Kidney (tissue), 14 donors: Measurements from ENCODE around the gene NR3C2. TPM values are rescaled to one million over a fixed set of nuclear protein-coding genes. Genes with fewer than 3 reads are reported as not detected.

Experiments
- DNase-seq, 5 donors: peaks; one replicate each; pipeline ENCODE4 v3.0.0-alpha.2; 2013 to 2020
- FAIRE-seq: peaks from 2 replicates; lab custom pipeline; 2012; peaks lifted over from hg19 to GRCh38; lab: Jason Lieb, UNC
- H3K27ac ChIP-seq, 2 donors: one replicate each; pipeline ENCODE4 v1.7.0; 2013; ENCODE audit warnings: low read depth in 2 of 2, low read length in 2 of 2, inconsistent platforms in 1 of 2
- H3K27me3 ChIP-seq: one replicate; pipeline ENCODE4 v1.7.1; 2013; ENCODE audit warnings: low read length, inconsistent platforms; ENCODE audit not compliant: control insufficient read depth, insufficient read depth
- H3K36me3 ChIP-seq, 3 donors: one replicate each; pipeline versions ENCODE4 v1.7.0 to v1.7.1; 2013; ENCODE audit warnings: low read length in 3 of 3, control low read depth in 1 of 3, inconsistent platforms in 1 of 3; ENCODE audit not compliant: insufficient read depth in 3 of 3, control insufficient read depth in 2 of 3
- H3K4me1 ChIP-seq, 3 donors: one replicate each; pipeline versions ENCODE4 v1.7.0 to v1.7.1; 2013; ENCODE audit warnings: low read length in 3 of 3, inconsistent platforms in 1 of 3, low read depth in 1 of 3; ENCODE audit not compliant: control insufficient read depth in 2 of 3, insufficient read depth in 2 of 3
- H3K4me3 ChIP-seq, 3 donors: one replicate each; pipeline versions ENCODE4 v1.7.0 to v1.8.1; 2013; ENCODE audit warnings: low read length in 3 of 3, control low read depth in 1 of 3, inconsistent platforms in 1 of 3
- H3K9ac ChIP-seq, 3 donors: one replicate each; pipeline versions ENCODE4 v1.7.0 to v1.7.1; 2013; ENCODE audit warnings: low read length in 3 of 3, control low read depth in 1 of 3, inconsistent platforms in 1 of 3
- H3K9me3 ChIP-seq, 3 donors: one replicate each; pipeline versions ENCODE4 v1.7.0 to v1.7.1; 2013; ENCODE audit warnings: low read length in 3 of 3, control low read depth in 1 of 3, inconsistent platforms in 1 of 3; ENCODE audit not compliant: control insufficient read depth in 2 of 3, insufficient read depth in 1 of 3
- intact Hi-C: fragments of 100-400 bp; cut with DNase I; formaldehyde crosslinking; loops from one replicate; pipeline ENCODE4 v1.11.1; 2022
- polyA plus RNA-seq: library from polyadenylated mRNA; stranded (reverse); fragments of 350-450 nt; fragmentation: Illumina TruSeq; extraction: RNeasy Lipid Tissue Mini Kit (QIAGEN cat#74804); gene quantifications from one replicate; pipeline ENCODE4 v1.2.3, GENCODE V29; 2014; ENCODE audit warnings: low read depth, low replicate concordance; ENCODE audit not compliant: insufficient read depth
- total RNA-seq: library from RNA; stranded (reverse); fragmentation: NEBNext Ultra II Directional; extraction: Animal tissue kit (Norgen Biotek cat#: 25700); gene quantifications from one replicate; pipeline ENCODE4 v1.2.1, GENCODE V29; 2021
- TF ChIP-seq, protein P1 (sequence below): IDR thresholded peaks from 3 replicates; pipeline ENCODE4 v1.5.1; 2012; ENCODE audit warnings: mild to moderate bottlenecking, moderate library complexity, borderline replicate concordance; ENCODE audit not compliant: insufficient read depth; ENCODE audit errors: extremely low read depth
- donor health status: control.
- donor health status: control.
- donor health status: control.
- donor health status: control.
- donor health status: control.
- donor health status: DM: yes; HTN: yes; CAD: no.
- donor health status: Normal renal cell carcinoma (clear cell type).

Gene NR3C2
- total and polyA plus RNA-seq, 2 donors from 2014 or later: 8.7 to 43.4 TPM

DNA sequence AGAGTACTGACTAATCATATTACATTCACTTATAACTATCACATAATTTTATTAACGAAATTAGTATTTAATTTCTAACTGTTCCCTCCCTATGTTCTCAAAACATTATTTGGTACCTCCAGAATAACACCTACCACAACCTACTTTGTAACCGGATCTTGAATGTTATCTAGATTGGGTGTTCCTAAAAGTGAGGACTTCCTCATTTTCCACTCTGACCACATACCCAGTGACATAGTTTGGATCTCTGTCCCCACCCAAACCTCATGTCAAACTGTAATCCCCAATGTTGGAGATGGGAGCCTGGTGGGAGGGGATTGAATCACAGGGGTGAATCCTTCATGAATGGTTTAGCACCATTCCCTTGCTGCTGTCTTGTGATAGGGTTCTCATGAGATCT, 21.8 kb downstream of the NR3C2 start:
- intact Hi-C loops: no loop called here
- TF ChIP-seq, protein P1, sequence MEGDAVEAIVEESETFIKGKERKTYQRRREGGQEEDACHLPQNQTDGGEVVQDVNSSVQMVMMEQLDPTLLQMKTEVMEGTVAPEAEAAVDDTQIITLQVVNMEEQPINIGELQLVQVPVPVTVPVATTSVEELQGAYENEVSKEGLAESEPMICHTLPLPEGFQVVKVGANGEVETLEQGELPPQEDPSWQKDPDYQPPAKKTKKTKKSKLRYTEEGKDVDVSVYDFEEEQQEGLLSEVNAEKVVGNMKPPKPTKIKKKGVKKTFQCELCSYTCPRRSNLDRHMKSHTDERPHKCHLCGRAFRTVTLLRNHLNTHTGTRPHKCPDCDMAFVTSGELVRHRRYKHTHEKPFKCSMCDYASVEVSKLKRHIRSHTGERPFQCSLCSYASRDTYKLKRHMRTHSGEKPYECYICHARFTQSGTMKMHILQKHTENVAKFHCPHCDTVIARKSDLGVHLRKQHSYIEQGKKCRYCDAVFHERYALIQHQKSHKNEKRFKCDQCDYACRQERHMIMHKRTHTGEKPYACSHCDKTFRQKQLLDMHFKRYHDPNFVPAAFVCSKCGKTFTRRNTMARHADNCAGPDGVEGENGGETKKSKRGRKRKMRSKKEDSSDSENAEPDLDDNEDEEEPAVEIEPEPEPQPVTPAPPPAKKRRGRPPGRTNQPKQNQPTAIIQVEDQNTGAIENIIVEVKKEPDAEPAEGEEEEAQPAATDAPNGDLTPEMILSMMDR: no peak
- FAIRE-seq (no peak), DNase-seq (no peak)
- no peak overlapping the region for H3K9ac ChIP-seq
- H3K27me3 ChIP-seq: no peaks in the 10 kb centered on the region
- no peaks in the 10 kb centered on the region for H3K9me3 ChIP-seq
- no peak overlapping the region for H3K4me3 ChIP-seq
- H3K36me3 ChIP-seq: no peaks in the 10 kb centered on the region
- H3K27ac ChIP-seq: no peak overlapping the region
- H3K4me1 ChIP-seq: peaks cover 0 to 6% (median 0%) of the 10 kb centered on the region in 3 donors

DNA sequence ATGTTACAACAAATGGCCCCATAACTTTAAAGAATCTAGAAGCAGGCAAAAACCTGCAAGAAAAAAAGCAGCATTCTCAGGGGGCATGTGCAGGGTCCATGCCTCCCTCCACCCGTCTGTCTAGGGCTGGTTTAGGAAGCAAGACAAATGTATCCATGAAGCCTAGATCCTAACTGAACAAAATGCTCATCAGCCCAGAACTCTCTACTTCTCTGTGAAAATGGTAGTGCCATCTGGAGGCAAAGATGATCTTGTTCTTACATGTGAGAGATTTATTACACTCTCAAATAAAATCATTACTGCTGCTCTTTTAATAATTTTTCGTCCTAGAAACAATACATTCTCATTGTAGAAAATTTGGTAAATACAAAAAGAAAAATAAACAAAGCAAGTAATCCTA, 26.7 kb downstream of the NR3C2 start:
- FAIRE-seq (no peak), DNase-seq (peak in 1 of 5 donors; percentile 36)
- Histone ChIP-seq H3K36me3 (no peaks in the 10 kb centered on the region), H3K27me3 (no peaks in the 10 kb centered on the region), H3K4me3 (no peak overlapping the region), H3K27ac (no peak overlapping the region), H3K9ac (no peak overlapping the region), H3K9me3 (no peaks in the 10 kb centered on the region), H3K4me1 (peaks cover 0 to 2% (median 0%) of the 10 kb centered on the region in 3 donors)
- intact Hi-C loops: no loop called here
- TF ChIP-seq, protein P1: no peak

DNA sequence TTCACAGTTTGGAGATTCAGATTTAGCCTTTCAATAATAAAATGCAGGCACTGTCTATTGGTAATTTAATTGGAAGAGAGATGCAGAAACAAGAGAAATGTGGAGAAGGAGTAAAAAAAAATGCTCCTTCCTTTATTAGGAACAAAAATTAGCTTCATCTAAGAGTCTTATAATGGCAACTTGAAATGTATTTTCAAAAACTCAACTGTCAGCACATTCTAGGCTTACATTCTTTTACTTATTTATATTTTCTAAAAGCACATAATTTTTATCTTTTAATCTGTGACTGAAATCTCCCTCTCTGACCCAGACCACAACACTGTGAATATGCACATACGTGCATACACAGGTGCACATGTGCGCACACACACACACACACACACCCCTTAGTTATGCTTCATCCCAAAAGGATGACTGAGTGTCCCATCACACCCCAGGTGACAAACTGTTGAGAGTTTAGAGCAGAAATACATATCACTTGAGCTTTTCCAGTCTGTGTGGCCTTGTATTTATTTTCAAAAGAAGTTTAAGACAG, 29.7 kb downstream of the NR3C2 start:
- DNase-seq (no peak), FAIRE-seq (no peak)
- Histone ChIP-seq H3K9ac (no peak overlapping the region), H3K4me1 (peaks cover 0 to 2% (median 0%) of the 10 kb centered on the region in 3 donors), H3K9me3 (no peaks in the 10 kb centered on the region), H3K36me3 (no peaks in the 10 kb centered on the region), H3K27ac (no peak overlapping the region), H3K27me3 (no peaks in the 10 kb centered on the region), H3K4me3 (no peak overlapping the region)
- TF ChIP-seq, protein P1: no peak
- intact Hi-C loops: no loop called here
